Stimulated activated effector memory CD8-positive, alpha-beta T cell treated with anti-CD3 and anti-CD28 coated beads, Interleukin-12 subunit alpha, Interleukin-12 subunit beta, amount 100 ng/mL, for 72 hours (primary cell): ENCODE data around the gene CNNM3.

Source experiments
- ATAC-seq: fragments of 150-1000 bp; cut with Tn5 transposase; 2 replicates; pipeline ENCODE4 v1.10.0; 2021
- DNase-seq, 2 donors: peaks; one replicate each; pipeline ENCODE4 v3.0.0; 2021 to 2022; ENCODE audit warnings: low spot score in 2 of 2
- H3K27ac Mint-ChIP-seq: one replicate; pipeline ENCODE4 v1.8.0; 2022; ENCODE audit warnings: mild to moderate bottlenecking, mixed read lengths
- H3K36me3 Mint-ChIP-seq: one replicate; pipeline ENCODE4 v1.8.0; 2022; ENCODE audit warnings: mild to moderate bottlenecking, mixed read lengths
- H3K4me1 Mint-ChIP-seq: one replicate; pipeline ENCODE4 v1.8.0; 2022; ENCODE audit warnings: mixed read lengths
- H3K4me3 Mint-ChIP-seq: one replicate; pipeline ENCODE4 v1.8.0; 2022; ENCODE audit warnings: mild to moderate bottlenecking, mixed read lengths
- H3K9me3 Mint-ChIP-seq: one replicate; pipeline ENCODE4 v1.8.0; 2022; ENCODE audit warnings: mixed read lengths

CNNM3 gene

GRCh38 chr2:96880891-96881273 is 64.8 kb downstream of the CNNM3 start:
- Mint-ChIP-seq H3K27ac (peak overlapping the region; percentile 65), H3K36me3 (no peaks in the 10 kb centered on the region), H3K9me3 (no peaks in the 10 kb centered on the region), H3K4me1 (peaks cover 10% of the 10 kb centered on the region), H3K4me3 (no peak overlapping the region)
- no peak for DNase-seq
- ATAC-seq, result no peak

- H3K9me3 Mint-ChIP-seq, result no peaks in the 10 kb centered on the region
- no peak for DNase-seq
- no peaks in the 10 kb centered on the region for H3K36me3 Mint-ChIP-seq
- peaks cover 3% of the 10 kb centered on the region for H3K4me1 Mint-ChIP-seq
- peak overlapping the region; percentile 65 for H3K27ac Mint-ChIP-seq
- no peak for ATAC-seq
- H3K4me3 Mint-ChIP-seq, result no peak overlapping the region
Observed at GRCh38 chr2:96881349-96882195, 65.5 kb downstream of the CNNM3 start.

DNA sequence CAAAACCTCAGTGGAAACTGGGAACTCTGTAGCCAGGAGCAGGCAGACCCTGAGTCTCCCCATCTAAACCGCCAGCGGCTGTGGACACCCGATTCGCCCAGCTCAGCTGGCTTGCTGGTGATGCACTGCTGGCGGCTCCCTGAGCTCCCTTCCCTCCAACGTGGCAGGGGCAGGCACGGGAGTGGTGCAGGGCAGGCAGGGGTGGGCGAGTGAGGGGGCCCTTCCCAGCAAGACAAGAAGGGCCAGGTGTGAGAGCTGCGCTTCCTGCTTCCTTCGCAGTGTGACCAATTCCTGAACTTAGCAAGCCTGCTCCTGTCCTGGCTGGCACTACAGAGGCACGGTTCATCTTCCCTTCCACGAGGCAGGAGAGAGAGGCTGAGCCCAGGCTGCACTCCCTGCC is 66.2 kb downstream of the CNNM3 start:
- H3K9me3 Mint-ChIP-seq, result no peaks in the 10 kb centered on the region
- H3K27ac Mint-ChIP-seq, result no peak overlapping the region
- ATAC-seq (no peak), DNase-seq (no peak)
- no peak overlapping the region for H3K4me3 Mint-ChIP-seq
- peaks cover 2% of the 10 kb centered on the region for H3K4me1 Mint-ChIP-seq
- no peaks in the 10 kb centered on the region for H3K36me3 Mint-ChIP-seq

DNA sequence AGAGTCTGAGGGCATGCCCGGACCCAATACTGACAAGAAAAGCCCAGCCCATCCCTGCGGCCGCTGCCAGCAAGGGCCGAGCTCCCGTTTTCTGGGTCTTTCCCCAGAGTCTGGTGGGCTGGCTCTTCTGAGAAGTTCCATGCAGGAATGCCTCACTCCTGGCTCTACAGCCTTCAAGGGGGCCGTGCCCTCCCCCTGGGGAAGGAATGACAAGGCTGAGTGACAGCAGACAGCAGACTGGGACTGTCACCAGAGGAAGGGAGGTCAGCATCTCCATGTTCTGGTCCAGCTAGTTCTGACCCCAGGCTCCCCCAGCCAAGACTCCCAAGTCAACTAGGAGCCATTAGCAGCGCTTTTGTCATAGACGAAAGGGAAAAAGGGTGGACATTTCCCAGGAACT is 66.8 kb downstream of the CNNM3 start:
- peaks cover 6% of the 10 kb centered on the region for H3K4me1 Mint-ChIP-seq
- no peak for ATAC-seq
- H3K36me3 Mint-ChIP-seq, result no peaks in the 10 kb centered on the region
- no peak overlapping the region for H3K4me3 Mint-ChIP-seq
- no peaks in the 10 kb centered on the region for H3K9me3 Mint-ChIP-seq
- no peak for DNase-seq
- H3K27ac Mint-ChIP-seq, result no peak overlapping the region

GRCh38 chr2:96883306-96883705 is 67.2 kb downstream of the CNNM3 start:
- no peaks in the 10 kb centered on the region for H3K36me3 Mint-ChIP-seq
- no peaks in the 10 kb centered on the region for H3K9me3 Mint-ChIP-seq
- DNase-seq (no peak), ATAC-seq (no peak)
- no peak overlapping the region for H3K4me3 Mint-ChIP-seq
- peaks cover 10% of the 10 kb centered on the region for H3K4me1 Mint-ChIP-seq
- no peak overlapping the region for H3K27ac Mint-ChIP-seq
